Measurements from ENCODE around the gene AARS2.

GRCh38 chr6:44258325-44258863, 54.8 kb downstream of the AARS2 start:
- TF ChIP-seq CTCF (conservative IDR thresholded peaks at IDR 0.05; ENCODE audit: low read depth, low read length): no peak
- no peak for TF ChIP-seq ELK1 (IDR thresholded peaks at IDR 0.05; ENCODE audit: borderline replicate concordance, low read depth, low read length)
- no peak for TF ChIP-seq RAD21 (IDR thresholded peaks at IDR 0.05; ENCODE audit: low read length)
- no peak for TF ChIP-seq CHD1 (IDR thresholded peaks at IDR 0.05; ENCODE audit: low read depth, low read length)
- no peak for TF ChIP-seq MAFK (IDR thresholded peaks at IDR 0.05; ENCODE audit: low read depth, low read length)
- TF ChIP-seq POLR2A (IDR thresholded peaks at IDR 0.05; ENCODE audit: low read depth, low read length): no peak
- no peak for TF ChIP-seq FOS (IDR thresholded peaks at IDR 0.05; ENCODE audit: low read depth, low read length)
- no peak for TF ChIP-seq SMC3 (IDR thresholded peaks at IDR 0.05; ENCODE audit: low read depth, low read length)

Data from IMR-90 (cell line).